Hepatocyte (in vitro differentiated cells): ENCODE data around the gene TMED10. TPM values are rescaled to one million over a fixed set of nuclear protein-coding genes. Genes with fewer than 3 reads are reported as not detected.

ENCODE experiments used
- polyA plus RNA-seq: library from polyadenylated mRNA; unstranded; fragments of >200 nt; fragmentation: Nextera tagmentation; extraction: Ambion mirVana; gene quantifications from 2 replicates; pipeline ENCODE4 v1.2.1, GENCODE V29; 2016
- small RNA-seq: library from RNA; depleted of rRNA; stranded (forward); fragments of <200 nt; gene quantifications from one replicate; pipeline ENCODE3, GENCODE V24; 2014
- total RNA-seq: library from RNA; depleted of rRNA; stranded (reverse); fragments of >200 nt; gene quantifications from 2 replicates; pipeline ENCODE4 v1.2.3, GENCODE V29; 2014

TMED10 gene
- total and polyA plus RNA-seq, 2 experiments from 2014 or later = 375 to 390 TPM

Small RNAs within 50 kb of the gene (small RNA-seq; reads per million reads assigned to genes)
- gene HIF1AP1 = not detected
- gene RNU4ATAC14P = not detected

Other genes with a start within 250 kb of the TMED10 start
- 25.0 and 25.2 TPM in 2 replicates for gene PGF, start 221.0 kb downstream of the TMED10 start, total RNA-seq
- 31.0 and 33.0 TPM in 2 replicates for gene PGF, start 221.0 kb downstream of the TMED10 start, polyA plus RNA-seq
- 35.7 and 45.2 TPM in 2 replicates for gene EIF2B2, start 173.7 kb downstream of the TMED10 start, total RNA-seq
- 75.6 and 93.2 TPM in 2 replicates for gene EIF2B2, start 173.7 kb downstream of the TMED10 start, polyA plus RNA-seq
- gene MLH3, start 125.1 kb downstream of the TMED10 start, total RNA-seq = 15.6 and 21.3 TPM in 2 replicates
- gene MLH3, start 125.1 kb downstream of the TMED10 start, polyA plus RNA-seq = 8.5 and 9.9 TPM in 2 replicates
- 7.1 and 9.5 TPM in 2 replicates for gene ACYP1, start 112.6 kb downstream of the TMED10 start, total RNA-seq
- 13.5 and 19.5 TPM in 2 replicates for gene ACYP1, start 112.6 kb downstream of the TMED10 start, polyA plus RNA-seq
- gene ZC2HC1C, start 107.0 kb downstream of the TMED10 start, total RNA-seq = 1.7 and 14.9 TPM in 2 replicates
- gene ZC2HC1C, start 107.0 kb downstream of the TMED10 start, polyA plus RNA-seq = 1.1 and 3.8 TPM in 2 replicates
- gene NEK9, start 49.6 kb downstream of the TMED10 start, total RNA-seq = 19.5 and 21.1 TPM in 2 replicates
- 8.8 and 12.9 TPM in 2 replicates for gene NEK9, start 49.6 kb downstream of the TMED10 start, polyA plus RNA-seq
- gene FOS, start 102.2 kb upstream of the TMED10 start, total RNA-seq = 657 and 865 TPM in 2 replicates
- gene FOS, start 102.2 kb upstream of the TMED10 start, polyA plus RNA-seq = 935 and 1,189 TPM in 2 replicates